GM18511 (cell line): ENCODE measurements around the gene HBD.
"Not testable (repeated sequence)": the region's sequence is repeated elsewhere in the genome, so short reads cannot be mapped to it uniquely, and the experiment has no call there.

Source experiments
- ATAC-seq: cut with Tn5 transposase; IDR thresholded peaks from one replicate; pipeline ENCODE4 v1.9.1; 2021; ENCODE audit warnings: mild to moderate bottlenecking, moderate library complexity; ENCODE audit not compliant: unreplicated experiment

HBD gene

GRCh38 chr11:5254023-5254422 lies 19.7 kb upstream of the HBD start:
- ATAC-seq, result not testable (repeated sequence)

DNA sequence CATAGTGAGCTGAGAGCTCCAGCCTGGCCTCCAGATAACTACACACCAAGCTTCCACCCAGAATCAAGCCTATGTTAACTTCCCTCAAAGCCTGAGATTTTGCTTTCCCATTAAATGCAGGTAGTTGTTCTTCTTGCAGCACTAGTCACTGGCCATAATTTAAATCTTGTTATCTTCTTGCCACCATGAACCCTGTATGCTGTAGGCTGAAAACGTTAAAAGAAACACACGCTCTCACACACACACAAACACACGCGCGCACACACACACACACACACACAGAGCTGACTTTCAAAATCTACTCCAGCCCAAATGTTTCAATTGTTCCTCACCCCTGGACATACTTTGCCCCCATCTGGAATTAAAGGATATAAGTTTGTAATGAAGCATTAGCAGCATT lies 19.2 kb upstream of the HBD start:
- not testable (repeated sequence) for ATAC-seq

GRCh38 chr11:5252919-5253265 lies 18.6 kb upstream of the HBD start:
- no peak for ATAC-seq

- no peak for ATAC-seq
Observed at GRCh38 chr11:5252192-5252918, 18.1 kb upstream of the HBD start.

DNA sequence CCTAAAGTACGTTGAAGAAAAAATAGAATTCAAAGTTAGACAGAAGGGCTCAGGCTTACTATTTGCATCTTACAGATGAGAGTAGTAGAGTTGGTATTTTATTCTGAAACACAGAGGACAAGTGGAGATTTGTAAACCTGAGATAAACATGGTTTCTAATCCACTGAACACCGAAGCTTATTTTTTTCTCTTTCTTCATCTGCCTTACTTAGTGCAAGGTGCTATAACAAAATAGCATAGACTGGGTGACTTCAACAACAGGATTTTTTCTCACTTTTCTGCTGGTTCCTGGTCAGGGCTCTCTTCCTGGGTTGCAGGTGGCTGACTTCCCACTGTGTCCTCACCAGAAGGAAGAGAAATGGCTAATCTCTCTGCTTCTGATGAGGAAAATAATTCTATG lies 17.5 kb upstream of the HBD start:
- no peak for ATAC-seq

GRCh38 chr11:5250543-5251204 lies 16.4 kb upstream of the HBD start:
- ATAC-seq, result no peak

- not testable (repeated sequence) for ATAC-seq
Observed at GRCh38 chr11:5249807-5250396, 15.6 kb upstream of the HBD start, which contains the start of gene HBG1. Gene HBG1 (minus strand): TSS chr11:5249857. CDS start chr11:5249804, 53 bp downstream.

GRCh38 chr11:5248498-5248897 lies 14.2 kb upstream of the HBD start:
- ATAC-seq, result not testable (repeated sequence)

DNA sequence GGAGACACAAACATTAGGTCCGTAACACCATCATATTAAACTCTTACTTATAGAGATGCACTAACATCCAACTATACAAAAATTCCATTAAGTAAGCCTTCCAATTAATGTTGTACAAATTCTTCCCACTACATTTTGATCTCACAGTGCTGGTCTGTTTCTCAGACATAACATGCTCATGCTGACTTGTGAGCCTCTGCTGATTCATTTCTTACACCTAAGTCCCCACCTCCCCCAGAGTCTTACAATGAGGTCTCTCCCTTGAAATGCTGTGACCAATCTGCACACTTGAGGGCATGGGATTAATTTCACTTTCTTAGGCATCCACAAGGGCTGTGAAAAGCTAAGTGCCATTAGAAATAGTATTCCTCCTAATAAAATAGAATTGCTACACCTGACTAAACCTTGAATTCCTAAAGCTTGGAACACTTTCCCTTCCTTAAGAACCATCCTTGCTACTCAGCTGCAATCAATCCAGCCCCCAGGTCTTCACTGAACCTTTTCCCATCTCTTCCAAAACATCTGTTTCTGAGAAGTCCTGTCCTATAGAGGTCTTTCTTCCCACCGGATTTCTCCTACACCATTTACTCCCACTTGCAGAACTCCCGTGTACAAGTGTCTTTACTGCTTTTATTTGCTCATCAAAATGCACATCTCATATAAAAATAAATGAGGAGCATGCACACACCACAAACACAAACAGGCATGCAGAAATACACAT lies 13.3 kb upstream of the HBD start:
- no peak for ATAC-seq

DNA sequence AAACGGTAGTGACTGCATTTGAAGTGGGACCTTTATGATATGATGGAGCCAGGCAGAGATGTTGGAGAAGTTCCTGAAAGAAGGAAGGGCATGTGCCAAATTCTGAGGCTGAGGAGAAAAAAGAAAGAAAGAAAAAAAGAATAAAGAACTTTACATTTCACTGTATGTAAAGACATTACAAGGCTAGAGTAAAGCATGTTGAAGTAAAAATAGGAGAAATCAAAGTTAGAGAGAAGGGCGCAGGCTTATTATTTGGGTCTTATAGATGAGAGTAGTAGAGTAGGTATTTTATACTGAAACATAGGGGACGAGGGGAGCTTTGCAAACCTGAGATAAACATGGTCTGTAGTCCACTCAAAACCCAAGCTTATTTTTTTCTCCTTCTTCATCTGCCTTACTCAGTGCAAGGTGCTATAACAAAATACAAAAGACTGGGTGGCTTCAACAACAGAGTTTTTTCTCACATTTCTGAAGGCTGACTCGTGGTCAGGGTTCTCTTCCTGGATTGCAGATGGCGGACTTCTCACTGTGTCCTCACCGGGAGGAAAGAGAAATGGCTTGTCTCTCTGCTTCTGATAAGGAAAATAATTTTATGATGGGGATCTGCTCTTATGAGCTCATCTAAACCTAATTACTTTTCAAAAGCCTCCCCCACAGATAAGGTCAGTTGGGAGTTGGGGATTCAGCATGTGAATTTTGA lies 12.6 kb upstream of the HBD start:
- ATAC-seq, result no peak

DNA sequence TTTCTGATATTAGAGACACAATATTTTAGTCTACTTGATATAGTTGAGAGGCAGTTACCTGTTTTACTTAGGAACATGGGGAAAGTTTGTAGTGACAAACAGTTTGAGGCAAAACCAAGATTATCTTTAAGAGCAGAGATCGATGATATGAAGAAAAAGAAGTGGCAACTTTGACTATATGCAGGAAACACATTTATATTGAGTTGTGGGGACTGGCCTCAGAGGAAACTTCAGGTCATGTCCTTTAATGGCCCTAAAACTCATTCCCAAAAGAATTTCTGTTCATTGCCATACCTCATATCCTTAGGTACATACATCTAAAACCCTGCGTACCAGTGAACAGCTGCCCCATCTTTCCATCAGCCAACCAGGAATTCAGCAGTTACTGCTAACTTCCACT lies 10.9 kb upstream of the HBD start:
- ATAC-seq, result no peak

GRCh38 chr11:5243816-5244180 lies 9.5 kb upstream of the HBD start:
- ATAC-seq, result no peak

GRCh38 chr11:5242933-5243815 lies 8.9 kb upstream of the HBD start:
- ATAC-seq, result peak; percentile 78

GRCh38 chr11:5242208-5242607 lies 7.9 kb upstream of the HBD start:
- no peak for ATAC-seq

DNA sequence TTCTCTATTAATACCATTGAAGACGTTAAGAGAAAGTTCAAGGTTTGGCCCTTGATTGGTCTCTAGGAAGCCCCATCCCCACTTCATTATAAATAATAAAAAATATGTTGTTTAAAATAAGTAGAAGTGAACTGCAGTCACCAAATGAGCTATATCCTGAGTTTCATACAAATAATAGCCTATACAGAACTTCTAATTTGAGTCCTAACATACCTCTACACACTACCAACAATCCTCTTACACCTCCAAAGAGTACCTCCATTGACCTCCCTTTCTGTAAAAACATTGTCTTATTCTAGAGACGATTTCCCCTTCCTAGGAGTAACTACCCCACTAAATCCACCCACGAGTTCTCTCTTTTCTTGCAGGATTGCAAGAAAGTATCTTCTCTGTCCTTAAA lies 7.2 kb upstream of the HBD start:
- ATAC-seq, result no peak

DNA sequence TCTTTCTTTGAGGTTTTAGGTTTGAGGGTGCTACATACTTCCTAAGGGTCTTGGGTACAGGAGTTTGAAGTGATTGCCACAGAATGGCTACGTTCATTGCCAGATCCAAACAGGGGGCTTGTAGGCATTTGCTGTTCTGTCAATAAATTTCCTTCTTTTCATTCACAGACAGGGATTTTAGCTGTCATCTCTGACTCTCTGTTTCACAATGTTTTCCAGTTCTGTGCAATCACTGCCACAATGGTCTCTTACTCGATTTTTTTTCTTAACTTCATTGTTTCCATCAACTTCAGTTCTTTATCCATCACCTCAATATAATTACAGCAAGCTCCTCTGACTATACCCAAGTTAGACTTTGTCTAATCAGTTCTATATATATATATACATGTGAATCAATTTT lies 6.2 kb upstream of the HBD start:
- no peak for ATAC-seq

DNA sequence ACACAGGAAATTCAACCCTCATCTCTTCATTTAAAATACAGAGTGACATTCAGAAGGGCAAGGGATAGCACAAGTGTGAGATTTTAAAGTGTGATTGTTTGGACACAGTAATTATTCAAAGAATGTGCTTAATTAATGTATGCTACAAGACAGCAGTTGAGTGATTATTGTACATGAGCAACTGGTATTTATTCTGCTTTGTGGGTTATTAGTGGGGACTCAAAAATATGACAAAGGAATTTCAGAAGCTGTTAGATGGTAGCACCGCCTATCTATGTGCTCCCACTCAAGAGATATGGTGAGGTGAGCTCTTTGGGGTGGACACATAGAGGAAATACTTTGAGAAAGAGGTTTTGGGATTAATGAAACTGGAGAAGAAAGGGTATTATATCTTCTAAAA lies 5.8 kb upstream of the HBD start:
- no peak for ATAC-seq

DNA sequence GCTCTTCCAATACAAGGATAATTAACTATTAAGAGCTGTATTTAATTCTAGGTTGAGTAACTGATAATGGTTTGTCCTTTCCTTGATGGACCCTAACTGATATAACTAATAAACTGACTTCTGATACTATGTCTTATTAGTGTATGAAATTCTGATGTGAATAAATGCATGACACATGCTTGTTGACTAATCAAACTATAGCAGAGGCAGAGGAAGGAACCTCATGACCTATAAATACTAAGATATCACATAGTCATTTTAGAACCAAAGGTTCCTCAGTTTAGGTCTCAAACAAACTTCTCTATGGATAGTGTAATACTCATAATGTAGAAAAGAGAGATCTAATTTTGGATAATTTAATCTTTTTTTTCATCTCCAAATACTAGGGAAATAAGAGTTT lies 4.8 kb upstream of the HBD start:
- no peak for ATAC-seq

DNA sequence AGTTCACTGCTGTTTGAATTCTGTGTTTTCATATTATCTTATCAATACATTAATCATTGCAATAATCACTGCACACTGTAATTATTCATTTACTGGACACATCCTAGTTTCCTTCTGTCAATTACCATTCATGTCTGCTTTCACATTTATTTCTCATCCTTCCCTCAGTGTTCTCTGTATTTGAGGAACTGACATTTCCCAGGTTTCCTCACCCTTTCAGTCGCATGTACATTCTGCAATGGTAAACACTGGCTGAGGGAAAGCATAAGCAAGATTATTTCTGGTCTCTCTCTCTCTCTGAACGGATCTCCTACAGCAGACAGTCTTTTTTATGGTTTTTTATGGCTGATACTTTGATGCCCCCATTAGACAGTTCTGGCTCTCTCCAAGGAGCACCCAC lies 4.2 kb upstream of the HBD start:
- no peak for ATAC-seq

- no peak for ATAC-seq
Observed at GRCh38 chr11:5237420-5237819, 3.1 kb upstream of the HBD start.
